Activated CD4-positive, alpha-beta T cell treated with anti-CD3 and anti-CD28 coated beads for 48 hours (primary cell): ENCODE data around the gene PLEK.
"Not testable (repeated sequence)": the region's sequence is repeated elsewhere in the genome, so short reads cannot be mapped to it uniquely, and the experiment has no call there.

Experiments used
- DNase-seq: peaks from one replicate; pipeline ENCODE4 v3.0.0-alpha.2; 2020

PLEK gene

DNA sequence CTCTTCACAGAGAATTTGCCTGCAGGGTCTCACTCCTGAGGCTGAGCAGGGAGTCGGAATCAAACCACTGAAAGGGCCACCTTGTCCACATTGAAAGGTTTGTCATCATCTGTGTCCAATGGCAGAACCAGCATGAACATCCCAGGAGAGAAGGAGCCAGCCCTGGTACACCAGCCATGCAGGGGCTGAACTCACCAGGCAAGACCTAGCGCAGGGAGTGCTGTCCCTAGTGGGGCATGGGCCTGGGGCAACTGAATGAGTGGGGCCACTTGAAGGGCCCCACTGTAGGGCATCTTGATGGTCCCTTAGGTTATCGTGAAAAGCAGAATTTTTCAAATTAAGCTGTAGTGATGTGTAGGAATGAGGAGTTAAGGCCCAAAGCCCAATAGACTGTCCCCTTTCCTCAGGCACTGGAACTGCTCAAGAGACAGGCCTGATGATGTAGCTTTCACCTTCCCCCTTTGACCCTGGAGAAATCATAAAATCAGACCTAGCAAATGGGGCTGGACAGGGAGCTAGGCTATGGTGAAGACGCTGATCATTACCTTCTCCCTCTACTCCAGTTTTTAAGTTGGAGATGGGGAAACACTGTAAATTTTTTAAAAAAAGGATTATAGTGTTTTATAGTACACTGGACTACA is 8.4 kb upstream of the PLEK start:
- DNase-seq: no peak

DNA sequence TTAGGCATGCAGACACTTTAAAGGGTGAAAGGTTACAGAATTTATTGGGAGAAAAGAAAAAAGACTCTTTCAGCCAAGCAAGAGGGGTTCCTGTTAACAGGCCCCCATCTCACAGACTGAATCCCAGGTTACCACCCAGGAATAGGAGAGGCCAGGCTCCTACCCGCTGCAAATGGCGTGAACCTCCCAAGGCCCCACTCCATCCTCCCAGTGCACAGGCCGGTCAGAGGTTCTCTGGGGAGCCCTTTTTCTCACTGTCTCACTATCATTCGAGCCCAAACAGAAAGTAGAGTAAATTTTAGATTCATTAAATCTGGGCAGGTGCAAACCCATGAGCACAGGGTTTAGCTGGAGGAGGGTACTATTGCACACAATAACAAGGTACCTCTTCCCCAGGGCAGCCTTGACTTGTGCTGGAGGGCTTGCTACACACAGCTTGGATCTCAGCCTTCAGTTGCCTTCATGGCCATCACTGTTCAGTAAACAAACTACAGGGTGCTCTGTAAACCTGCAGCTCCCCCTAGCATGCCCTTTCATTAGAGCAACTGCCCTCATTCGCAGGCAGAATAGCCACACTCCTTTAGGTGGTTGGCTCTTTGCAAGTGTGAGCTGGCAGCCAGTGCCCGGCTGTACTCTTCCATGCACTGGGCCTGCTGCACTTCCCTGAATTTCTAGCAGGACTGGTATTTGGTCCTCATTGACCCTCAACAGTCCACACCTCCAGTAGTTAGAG is 7.3 kb upstream of the PLEK start:
- no peak for DNase-seq

DNA sequence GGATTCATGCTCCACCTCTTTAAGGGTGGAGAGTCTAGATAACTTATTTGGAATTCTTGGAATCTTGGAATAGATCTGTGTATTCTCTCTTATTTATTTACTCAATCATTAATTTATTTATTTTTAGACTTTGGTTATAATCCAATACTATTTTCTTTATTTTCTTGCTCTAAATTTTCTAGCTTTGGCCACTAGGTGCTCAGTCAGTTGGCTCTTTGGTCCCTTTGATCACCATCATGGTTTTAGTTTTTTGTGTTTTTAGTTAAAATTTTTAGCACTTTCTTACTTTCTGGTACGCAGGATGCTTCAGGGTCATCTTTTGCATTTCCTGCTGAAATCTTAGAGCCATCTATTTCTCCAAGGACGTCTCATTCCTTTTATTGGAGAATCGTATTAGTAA is 5.2 kb upstream of the PLEK start:
- DNase-seq: no peak

DNA sequence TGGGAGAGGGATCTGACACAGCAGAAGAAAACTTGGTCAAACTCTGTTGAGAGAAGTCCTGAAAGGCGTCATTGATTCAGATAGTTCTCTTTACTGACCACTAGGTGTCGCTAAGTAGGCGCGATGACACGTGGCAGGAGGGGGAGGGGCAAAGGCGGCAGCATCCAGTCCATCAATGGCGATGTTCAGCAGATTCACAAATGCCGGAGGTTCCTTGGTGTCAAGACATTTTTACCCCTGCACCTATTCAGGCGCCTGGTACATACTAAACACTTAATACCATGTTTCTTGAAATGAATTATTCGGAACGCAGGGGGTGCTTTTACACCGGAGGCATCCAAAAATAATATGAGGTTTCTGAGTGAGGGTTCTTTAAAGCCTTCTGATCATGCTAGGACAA is 3.0 kb upstream of the PLEK start:
- peak; percentile 88 for DNase-seq

DNA sequence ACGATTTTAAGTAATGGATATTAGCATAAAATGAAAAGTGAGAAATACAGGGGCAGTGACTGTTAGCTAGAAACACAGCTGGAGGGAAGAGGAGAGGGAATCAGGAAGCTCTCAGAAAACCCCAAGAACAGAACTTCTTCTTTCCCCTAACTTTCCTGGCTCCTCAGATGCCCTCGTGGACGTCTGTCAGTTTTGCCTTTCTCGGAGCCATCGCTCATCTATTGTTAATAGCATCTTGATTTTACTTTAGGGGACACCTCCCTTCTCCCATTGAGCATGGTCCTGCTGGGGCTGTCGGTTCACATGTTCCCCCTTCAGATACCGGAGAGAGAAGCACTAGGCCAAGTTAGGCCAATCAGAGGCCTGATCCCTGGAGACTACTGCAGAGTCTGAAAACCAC is 2.3 kb upstream of the PLEK start:
- DNase-seq: no peak

DNA sequence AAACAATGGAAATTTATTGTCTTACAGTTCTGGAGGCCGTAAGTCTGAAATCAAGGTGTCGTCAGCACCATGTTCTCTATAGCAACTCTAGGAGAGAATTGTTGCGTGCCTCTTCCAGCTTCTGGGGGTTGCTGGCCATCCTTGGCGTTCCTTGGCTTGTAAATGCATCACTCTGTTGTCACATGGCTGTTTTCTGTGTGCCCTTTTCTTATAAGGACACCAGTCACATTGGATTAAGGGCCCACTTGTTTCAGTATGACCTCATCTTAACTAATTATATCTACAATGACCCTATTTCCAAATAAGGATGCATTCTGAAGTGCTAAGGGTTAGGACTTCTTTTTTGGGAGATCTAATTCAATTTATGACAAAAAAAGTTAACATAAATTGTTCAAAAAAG is 1.4 kb upstream of the PLEK start:
- no peak for DNase-seq

DNA sequence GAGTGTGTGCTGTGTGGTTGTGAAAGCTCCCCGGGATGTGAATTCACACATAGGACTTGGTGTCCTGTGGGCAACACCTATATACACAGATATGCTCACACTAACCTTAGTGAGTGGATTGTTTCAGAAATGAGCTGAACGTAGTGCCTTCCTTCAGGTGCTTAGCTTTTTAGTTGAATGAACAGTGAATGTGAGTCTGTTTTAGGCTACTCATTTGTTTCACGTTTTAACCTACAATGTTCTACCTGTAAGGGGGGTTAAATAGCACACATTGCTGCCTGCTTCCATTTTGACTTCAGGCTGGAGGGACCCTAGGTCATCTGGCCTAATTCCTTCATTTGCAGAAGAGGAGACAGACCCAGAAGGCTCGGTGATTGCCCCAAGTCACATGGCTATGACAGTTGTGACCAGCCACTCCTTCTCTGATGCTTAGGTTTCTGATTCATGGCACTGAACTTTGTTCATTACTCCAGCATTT is 1.0 kb downstream of the PLEK start:
- no peak for DNase-seq

DNA sequence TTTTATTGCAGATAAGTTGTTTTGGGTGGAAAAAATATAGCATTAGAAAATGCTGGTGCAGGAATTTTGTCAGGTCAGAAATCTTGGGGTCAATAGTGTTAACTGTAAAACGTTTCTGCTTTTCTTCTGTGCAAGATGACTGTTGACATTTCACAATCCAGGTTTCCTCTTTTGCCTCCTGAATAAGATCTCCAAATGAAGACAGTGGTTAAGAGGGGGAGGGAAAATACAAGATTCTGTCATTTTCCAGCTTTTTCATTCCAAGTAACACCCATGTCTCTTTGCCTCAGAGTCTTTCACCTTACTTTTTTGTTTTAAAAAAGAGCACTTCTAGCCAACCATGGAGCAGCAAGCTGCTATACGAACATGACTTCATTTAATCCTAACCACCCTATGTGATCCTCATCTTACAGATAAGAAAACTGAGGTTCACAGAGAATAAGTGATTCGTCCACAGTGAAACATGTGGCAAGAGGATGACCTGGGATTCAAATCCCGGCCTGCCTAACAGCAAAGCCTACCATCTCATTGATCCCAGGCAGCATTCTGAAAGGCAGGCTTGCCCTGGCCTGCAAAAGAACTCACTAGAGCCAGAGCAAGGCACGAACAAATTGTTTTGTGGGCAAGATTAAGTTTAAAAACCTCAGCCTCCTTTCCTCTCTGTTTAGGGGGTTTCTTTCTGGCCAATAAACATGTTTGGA is 3.0 kb downstream of the PLEK start:
- no peak for DNase-seq

DNA sequence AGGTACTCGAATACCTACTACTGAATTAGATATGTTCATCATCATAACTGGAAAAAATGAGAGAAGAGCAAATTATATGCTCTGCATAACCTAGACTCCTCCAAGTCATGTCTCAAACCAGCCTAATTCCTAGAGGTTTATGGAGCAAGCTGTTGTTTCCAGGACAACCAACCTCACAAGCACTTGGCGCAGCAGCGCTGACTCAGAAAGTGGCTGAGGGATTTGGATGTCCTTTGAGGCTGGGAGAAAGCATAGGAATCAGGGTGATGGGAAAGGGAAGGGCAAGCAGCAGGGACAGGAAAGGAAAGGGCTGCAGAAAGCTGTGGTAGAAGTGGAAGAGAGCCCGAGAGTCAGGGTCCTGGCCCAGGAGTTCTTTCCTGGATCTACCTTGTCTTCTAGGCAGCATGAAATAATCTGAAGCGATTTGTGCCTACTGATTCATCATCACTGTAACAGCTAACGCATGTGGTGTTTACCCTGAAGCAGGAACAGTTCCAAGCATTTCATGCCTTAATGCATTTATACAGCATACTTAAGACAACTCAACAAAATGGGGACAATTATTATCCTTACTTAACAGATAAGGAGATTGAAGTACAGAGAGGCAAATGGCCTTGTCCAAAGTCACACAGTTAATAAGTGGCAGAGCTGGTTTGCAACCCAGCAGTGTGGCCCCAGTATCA is 3.7 kb downstream of the PLEK start:
- DNase-seq: no peak

DNA sequence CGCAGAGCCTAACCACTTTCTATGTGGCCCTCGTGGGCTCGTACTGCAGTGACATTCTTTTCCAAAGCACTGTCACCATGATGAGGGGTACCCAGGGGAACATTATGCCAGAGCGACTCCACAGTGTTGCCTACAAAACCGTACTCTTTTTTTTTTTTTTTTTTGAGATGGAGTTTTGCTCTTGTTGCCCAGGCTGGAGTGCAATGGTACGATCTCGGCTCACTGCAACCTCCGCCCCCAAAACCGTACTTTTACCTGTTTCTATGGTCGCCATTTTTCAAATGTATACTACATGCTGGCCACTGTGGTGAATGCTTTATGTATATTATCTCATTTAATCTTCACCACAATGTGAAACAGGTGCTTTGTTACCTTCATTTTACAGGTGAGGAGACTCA is 4.3 kb downstream of the PLEK start:
- DNase-seq: no peak

DNA sequence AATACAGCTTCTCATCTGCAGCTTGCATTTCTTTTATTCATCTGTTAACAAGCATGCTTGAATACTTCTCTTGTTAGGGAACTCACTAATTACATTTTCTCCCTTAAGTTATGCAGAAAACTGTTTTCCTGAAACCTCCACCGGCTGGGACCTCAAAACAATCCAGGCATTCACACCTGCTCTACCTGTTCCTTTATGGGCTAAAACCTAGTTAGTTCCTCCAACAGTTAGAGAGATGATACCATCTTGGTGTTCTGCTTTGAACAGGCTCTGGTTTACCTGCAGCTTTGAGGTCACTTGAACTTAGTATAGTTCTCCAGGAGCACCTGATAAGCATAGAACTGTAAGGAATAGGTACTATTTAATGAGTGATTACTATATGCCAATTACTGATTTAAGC is 6.1 kb downstream of the PLEK start:
- no peak for DNase-seq

DNA sequence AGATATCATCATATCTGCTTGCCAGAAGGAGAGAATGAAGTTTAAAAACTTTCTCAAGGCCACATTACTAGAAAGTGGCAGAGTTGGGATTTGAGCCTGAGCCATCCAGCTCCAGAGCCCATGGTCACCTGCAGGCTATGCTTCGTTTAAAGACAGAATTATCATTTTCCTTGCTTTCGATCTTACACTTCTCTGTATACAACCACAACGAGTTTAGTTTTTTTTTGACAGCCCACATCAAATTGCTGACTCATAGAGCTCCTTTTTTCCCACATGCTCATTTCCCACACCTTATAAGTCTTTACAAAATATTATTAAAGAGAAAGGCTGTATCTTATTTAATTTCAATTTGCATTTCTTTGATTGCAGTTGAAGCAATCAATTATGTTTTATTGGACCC is 6.5 kb downstream of the PLEK start:
- no peak for DNase-seq

DNA sequence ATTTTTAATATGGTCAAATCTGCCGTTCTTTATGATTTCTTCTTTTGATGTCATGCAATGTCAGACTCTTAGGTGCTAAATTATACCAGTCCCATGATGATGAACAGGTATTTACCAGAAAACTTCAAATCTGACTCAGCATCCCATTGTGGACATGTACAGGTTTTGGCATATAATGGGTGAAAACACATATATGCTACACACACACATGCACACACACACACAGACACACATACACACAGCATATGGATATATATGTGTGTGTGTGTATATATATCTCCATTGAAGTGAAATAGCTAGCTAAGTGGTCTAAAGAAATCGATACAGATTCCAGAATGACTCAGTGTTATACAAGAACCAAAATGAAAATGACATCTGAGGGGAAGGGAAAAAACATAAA is 7.4 kb downstream of the PLEK start:
- no peak for DNase-seq

DNA sequence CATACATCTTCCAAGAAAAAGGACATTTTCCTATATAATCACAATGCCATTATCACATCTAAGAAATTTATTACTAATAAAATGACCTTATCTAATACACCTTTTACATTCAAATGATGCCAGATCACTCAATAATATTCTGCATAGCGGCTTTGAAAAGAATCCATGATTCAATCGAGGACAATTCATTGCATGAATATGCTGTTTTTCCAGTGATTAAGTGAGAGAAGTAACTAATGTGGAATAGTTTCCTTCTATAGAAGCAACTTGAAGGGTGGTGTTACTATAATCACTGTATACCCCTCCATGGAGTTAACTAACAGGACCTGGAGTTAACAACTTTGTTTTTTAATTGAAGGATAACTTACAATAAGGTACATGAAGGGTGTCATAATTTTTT is 9.1 kb downstream of the PLEK start:
- no peak for DNase-seq

DNA sequence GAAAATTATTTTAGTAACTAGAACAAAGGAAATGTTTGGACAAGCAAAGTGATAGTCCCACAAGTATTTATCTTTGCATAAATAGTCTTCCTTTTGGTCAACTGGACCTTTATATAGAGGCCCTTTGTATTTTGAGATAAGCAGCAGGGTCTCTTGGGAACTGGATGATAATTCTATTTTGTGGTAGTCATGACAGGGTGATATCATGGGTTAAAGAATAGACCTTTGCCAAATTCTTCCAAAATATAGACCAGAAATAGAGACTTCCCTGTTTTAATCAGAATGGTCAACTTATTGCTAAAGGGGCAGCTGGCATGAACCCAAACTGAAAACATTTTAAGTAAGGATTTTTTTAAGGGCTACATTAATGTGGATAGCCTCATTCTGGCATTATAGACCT is 10.5 kb downstream of the PLEK start:
- DNase-seq: no peak

DNA sequence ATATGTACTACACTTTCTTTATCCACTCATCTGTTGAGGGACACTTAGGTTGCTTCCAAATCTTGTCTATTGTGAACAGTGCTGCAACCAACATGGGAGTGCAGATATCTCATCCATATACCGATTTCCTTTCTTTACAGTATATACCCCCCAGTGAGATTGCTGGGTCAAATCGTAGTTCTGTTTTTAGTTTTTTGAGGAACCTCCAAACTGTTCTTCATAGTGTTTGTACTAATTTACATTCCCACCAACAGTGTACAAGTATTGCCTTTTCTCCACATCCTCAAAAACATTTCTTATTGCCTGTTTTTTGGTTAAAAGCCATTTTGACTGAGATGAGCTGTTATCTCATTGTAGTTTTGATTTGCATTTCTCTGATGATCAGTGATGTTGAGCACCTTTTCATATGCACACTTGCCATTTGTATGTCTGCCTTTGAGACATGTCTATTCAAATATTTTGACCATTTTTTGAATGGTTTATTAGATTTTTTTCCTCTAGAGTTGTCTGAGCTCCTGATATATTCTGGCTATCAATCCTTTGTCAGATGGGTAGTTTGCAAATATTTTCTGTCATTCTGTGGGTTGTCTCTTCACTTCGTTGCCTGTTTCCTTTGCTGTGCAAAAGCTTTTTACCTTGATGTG is 12.2 kb downstream of the PLEK start:
- no peak for DNase-seq

DNA sequence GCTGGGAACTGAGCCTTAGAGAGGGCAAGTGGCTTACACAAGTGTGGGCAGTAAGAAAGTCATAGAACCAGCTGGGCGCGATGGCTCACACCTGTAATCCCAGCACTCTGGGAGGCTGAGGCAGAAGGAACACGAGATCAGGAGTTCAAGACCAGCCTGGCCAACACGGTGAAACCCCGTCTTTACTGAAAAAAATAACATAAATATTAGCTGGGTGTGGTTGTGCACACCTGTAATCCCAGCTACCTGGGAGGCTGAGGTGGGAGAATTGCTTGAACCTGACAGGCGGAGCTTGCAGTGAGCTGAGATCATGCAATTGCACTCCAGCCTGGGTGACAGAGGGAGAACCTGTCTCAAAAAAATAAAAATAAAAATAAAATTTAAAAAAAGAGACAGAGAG is 13.7 kb downstream of the PLEK start:
- not testable (repeated sequence) for DNase-seq

DNA sequence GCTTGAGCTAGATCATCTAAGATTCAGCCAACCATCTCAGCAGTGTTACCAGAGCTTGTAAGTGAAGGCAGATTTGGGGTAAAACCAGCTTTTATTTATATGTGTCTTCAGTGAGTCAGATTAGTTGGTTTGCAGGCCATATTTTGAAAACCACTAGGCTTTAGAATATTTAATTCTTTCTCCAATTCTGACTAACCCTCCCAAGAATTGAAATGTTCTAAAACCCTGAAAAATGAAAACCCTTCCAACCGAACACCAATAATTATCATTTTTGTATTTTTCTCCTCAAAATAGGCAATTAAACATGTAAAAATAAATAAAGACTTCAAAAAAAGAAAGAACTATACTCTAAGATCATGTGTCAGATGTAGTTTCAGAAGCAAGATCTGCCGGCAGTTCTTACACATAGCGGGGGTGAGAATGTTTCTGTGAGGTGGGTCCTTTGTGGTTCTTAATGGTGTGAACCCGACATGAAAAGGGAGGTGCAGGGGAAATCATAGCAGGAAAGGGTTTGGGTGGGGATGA is 14.2 kb downstream of the PLEK start:
- DNase-seq: peak; percentile 25

DNA sequence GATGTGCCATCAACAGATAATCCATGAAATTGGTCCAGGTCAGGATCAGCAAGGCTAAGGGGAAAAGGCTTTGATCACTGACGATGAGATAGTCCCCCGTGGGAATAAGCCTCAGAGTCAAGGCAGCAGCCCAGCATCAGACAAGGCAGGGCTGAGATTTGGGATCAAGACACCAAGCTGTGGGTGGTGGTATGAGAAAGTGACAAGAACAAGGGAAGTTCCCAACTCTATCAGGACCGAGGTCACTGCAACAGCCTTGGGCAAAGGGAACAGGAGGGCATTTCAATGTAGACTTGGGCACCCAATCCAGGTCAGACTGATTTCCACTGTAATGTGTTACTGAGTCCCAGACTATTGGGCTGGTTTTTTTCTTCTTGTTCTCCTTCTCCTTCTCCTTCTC is 18.7 kb downstream of the PLEK start:
- no peak for DNase-seq

DNA sequence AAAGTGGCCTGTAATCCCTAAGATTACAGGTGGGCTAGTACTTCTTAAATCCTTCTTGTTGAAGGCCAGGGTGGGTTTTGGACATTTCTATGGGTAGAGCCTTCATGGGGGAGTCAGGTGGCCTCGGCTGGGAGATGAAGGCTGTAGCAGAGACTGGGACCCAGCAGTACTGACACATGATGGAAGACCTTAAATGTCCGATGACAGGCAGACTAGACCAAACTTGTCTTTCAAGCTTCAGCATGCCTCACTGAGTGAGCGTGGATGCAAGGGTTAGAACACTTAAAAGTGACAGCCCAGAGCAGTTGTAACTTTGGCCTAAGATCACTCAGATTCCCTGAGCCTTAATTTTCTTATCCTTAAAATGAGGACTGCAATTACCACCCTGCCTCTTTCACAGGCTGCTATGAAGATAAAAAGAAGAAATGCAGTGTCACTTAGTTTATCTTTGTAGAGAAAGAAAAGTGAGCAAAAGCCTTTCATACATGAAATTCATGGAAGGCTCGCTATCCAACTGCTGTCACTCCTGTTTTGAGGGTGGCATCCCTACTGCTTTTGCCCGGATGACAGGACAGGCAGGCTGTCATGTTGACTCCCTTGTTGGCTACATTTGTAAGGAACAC is 19.5 kb downstream of the PLEK start:
- no peak for DNase-seq

DNA sequence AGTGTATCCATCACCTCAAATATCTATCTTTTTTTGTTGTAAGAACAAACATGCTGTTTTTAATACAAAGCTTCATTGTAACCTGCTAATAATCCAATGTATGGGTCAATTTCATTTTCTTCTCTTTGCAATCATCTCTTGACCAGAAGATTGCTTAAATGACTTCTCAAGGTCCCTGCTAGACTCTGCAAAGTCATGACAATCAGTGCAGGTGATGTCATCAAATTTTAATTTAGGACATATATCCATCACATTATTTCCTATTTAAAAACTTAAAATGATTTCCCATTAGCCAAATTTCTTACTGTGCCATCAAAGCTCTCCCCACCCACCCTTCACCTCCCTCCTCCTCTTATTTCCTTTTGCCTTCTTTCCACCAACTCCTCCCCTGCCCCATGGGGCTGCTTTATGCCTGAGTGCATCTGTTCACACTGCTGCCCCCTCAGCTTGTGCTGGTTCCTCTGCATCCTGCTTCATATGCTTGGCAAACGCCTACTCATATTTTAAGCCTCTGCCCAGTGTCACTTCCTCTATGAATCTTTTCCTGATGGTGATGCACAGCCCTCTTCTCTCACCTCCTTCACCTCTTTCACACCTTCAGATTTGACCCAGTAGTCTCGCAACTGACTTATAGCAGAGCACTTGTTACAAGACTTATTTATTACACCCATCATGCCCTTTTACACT is 20.3 kb downstream of the PLEK start:
- peak; percentile 41 for DNase-seq

DNA sequence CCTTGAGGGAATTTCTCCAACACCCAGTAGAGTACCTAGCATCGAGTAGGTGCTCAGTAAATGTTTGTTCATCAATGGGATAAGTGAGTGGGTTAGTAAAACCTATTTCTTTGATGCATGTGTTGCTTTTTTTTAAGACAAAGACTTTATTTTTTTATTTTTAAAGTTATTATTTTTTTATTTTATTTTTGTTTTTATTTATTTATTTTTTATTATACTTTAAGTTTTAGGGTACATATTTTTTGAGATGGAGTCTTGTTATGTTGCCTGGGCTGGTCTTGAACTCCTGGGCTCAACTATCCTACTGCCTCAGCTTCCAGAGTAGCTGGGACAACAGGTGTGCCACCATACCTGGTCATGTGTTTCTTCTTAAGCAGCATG is 20.8 kb downstream of the PLEK start:
- no peak for DNase-seq
